Skin epidermis (tissue), 12 donors: ENCODE data around the gene DGKE.

Experiments
- H3K27ac ChIP-seq, 21 experiments: fragments of 200-600 bp; sonication (generic) in 11 of 21; one replicate each; pipeline ENCODE4 v1.5.0; 2020; ENCODE audit warnings: mild to moderate bottlenecking in 3 of 21, inconsistent platforms in 2 of 21, moderate library complexity in 2 of 21
- H3K4me3 ChIP-seq, 7 experiments: fragments of 200-600 bp; sonication (generic) in 2 of 7; one replicate each; pipeline ENCODE4 v1.5.0; 2020; ENCODE audit warnings: inconsistent platforms in 2 of 7, mild to moderate bottlenecking in 2 of 7, moderate library complexity in 1 of 7

Gene DGKE

GRCh38 chr17:56908001-56908542 is 74.1 kb downstream of the DGKE start:
- no peak overlapping the region for H3K4me3 ChIP-seq

GRCh38 chr17:56909742-56910508 is 76.0 kb downstream of the DGKE start:
- Histone ChIP-seq H3K4me3 (peak overlapping the region in 2 of 7 experiments; percentile 5 to 12), H3K27ac (peak overlapping the region in 15 of 21 experiments; percentile 7 to 99 (median 68))

More at GRCh38 chr17:56908001-56908542, 74.1 kb downstream of the DGKE start:
- H3K27ac ChIP-seq: peak overlapping the region in 10 of 21 experiments; percentile 25 to 99 (median 52)

DNA sequence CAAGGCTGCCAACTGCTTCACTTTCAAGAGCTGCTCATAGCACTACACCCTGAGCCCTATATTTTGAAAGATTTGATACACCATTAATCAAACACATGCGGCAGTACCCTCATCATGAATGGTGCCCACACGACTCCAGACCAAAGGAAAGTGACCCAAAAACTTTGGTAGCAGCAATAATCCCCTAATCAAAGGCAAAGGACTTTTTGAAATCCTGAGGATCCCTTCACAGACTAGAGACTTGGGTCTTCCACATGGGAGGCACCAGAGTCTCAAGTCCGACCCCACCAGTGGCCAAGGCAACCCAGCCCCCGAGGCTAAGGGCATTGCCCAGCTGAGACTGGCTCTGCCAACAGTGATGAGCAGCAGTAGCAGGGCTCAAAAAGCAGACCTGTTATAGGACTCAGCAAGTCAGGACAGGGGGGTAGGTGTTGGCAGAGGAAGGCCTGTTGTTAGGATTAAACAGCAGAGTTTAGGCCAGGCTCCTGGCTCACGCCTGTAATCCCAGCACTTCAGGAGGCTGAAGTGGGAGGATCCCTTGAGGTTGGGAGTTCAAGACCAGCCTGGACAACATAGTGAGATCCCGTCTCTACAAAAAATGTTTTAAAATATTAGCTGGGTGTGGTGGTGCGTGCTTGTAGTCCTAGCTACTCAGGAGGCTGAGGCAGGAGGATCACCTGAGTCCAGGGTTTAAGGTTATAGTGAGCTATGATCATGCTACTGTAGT is 76.7 kb downstream of the DGKE start:
- H3K27ac ChIP-seq: peak overlapping the region in 15 of 21 experiments; percentile 7 to 99 (median 68)
- H3K4me3 ChIP-seq: peak overlapping the region in 4 of 7 experiments; percentile 5 to 12 (median 9)

DNA sequence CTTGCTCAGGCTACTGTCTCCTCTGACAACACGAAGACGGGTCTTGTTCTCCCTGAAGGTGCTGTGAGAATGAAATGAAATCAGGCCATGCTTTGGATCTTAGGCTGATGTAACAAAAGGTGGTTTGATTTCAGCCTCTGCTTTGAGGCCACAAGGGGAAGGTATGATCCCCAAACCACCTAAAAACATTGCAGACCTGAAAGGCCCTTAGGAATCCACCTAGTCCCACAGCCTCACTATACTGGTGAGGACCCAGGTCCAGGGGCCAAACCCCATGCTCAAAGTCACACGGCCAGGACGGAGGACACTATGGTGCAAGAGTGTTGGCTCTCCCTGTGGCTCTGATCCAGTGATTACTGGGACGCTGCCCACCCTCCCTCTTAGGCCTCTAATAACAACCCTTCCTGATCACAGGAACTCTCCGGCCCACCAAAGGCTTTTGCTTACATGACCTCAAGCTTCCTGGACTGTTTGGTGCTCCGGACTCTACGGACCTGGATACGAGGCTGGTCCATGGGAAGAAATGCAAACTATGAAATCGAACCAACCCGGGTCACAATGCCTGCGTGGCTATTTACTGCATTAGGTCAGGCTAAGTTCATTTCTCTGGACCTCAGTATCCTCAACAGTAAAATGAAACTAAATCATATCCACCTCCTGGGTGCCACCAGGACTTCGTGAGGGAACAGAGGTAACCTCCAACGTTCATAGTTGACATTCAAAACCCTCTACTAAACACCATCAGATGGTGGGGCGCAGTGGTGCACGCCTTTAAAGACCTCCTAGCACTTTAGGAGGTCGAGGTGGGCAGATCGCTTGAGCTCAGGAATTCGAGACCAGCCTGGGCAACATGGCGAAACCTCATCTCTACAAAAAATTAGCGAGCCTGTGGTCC is 78.4 kb downstream of the DGKE start:
- Histone ChIP-seq H3K4me3 (peak overlapping the region; percentile 52 to 92 (median 88)), H3K27ac (peak overlapping the region in 19 of 21 experiments; percentile 37 to 100 (median 96))

GRCh38 chr17:56913000-56913311 is 79.0 kb downstream of the DGKE start:
- Histone ChIP-seq H3K4me3 (peak overlapping the region; percentile 52 to 92 (median 88)), H3K27ac (peak overlapping the region in 20 of 21 experiments; percentile 91 to 100 (median 96))

GRCh38 chr17:56913353-56913866 is 79.5 kb downstream of the DGKE start:
- Histone ChIP-seq H3K4me3 (peak overlapping the region; percentile 52 to 92 (median 88)), H3K27ac (peak overlapping the region; percentile 91 to 100 (median 96))

DNA sequence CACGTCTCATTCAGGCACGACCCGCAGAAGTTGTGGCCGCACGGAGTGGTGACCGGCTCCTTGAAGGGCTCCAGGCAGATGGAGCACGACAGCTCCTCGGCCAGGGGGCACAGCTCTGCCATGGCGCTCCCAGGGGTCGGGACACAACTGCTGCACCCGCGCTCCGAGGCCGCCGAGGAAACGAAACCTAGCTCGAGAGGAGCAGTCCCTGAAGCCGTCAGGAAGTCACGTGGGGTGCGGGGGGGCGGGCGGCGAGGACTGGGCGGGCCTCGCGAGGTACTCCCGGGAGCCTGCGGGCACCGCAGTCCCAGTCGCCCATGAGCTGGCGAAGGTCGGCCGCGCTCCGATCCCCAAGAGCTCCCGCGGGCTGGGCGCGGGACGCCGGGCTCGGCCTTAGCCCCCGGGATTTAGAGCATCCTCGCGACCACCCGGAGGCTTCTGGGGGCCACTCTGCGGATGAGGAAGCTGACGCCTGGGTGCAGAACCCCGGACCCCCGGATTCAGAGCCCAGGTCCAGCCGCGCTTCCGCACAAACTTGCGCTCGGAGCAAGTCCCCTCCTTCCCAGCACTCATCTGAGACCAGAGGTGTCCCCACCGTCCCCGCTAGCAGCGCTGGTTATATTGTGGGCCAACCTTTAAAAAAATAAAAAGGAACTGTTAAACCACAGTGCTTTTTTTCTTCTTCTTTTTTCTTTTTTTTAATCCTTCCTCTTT is 80.1 kb downstream of the DGKE start, which contains the start of gene TRIM25:
TSS of gene TRIM25 (minus strand) at position 183 of the 714 bp plus-strand sequence. CDS start at position 122, 61 bp downstream.
- Histone ChIP-seq H3K4me3 (peak within 1 kb of the TSS; percentile 52 to 92 (median 88)), H3K27ac (peak within 1 kb of the TSS; percentile 91 to 100 (median 96))

- H3K4me3 ChIP-seq: peak overlapping the region; percentile 52 to 92 (median 88)
- H3K27ac ChIP-seq: peak overlapping the region; percentile 91 to 100 (median 96)
Observed at GRCh38 chr17:56914581-56915273, 80.8 kb downstream of the DGKE start.

DNA sequence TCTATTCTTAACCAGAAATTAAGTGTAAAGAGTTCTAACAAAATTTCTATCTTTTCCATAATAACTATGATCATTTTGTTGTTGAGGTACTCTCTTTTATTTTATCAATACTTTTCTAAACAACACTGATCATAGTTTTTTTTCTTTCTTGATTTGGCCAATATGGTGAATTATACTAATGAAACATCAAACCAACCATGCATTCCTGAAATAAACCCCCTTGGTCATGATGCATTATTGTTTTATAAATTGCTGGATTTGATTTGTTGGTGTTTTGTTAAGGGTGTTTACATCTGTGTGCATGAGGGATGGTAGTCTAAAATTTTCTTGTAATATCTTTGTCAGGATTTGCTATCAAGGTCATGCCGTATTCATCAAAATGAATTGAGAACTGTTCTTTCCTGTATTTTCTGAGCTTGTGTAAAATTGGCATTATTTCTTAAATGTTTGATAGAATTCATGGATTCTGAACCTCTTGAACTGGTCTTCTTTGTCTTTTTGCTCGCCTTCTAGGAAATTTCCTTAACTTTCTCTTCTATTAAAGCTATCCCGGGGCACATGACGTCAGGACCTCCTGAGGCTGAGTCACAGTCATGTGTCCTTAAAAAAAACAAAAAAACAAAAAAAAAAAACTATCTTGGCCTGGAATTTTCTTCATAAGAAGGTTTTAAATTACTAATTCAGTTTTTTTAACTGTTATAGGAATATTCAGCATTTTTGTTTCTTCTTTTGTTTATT is 83.8 kb downstream of the DGKE start:
- Histone ChIP-seq H3K27ac (no peak overlapping the region), H3K4me3 (no peak overlapping the region)

DNA sequence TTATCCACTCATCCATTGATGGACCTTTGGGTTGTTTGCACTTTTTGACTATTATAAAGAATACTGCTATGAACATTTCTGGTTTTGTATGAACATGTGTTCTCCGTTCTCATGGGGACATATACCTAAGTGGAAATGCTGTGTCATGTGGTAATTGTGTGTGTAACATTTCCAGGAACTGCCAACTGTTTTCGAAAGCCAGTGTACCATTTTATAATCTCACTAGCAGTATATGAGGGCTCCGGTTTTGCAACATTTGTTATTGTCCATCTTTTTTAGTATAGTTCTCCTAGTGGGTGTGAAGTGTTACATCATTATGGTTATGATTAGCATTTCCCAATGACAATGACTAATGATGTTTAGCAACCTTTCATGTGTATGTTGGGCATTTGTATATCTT is 85.0 kb downstream of the DGKE start:
- Histone ChIP-seq H3K4me3 (no peak overlapping the region), H3K27ac (no peak overlapping the region)
